Panc1 (cell line): ENCODE results near the gene AVEN. TPM values are rescaled to one million over a fixed set of nuclear protein-coding genes. Genes with fewer than 3 reads are reported as not detected.

Experiments used
- ATAC-seq: fragments of 200-7000 bp; cut with Tn5 transposase; 2 replicates; pipeline ENCODE4 v1.9.1; 2020; ENCODE audit warnings: mild to moderate bottlenecking, moderate library complexity
- BruUV-seq: library from RNA; stranded (reverse); fragments of 400-500 nt; replicated peaks from 2 replicates; lab custom pipeline; 2021; lab: Mats Ljungman, UMichigan
- CTCF ChIA-PET: fragments of 300-600 bp; sonication (Branson Sonifier 250); formaldehyde crosslinking; loops from one replicate; lab custom pipeline; 2022; ENCODE audit warnings: antibody characterized with exemption; lab: Charles Lee
- POLR2A ChIA-PET: fragments of 300-600 bp; sonication (Branson Sonifier 250); formaldehyde crosslinking; loops from one replicate; lab custom pipeline; 2022; ENCODE audit warnings: antibody characterized with exemption; lab: Charles Lee
- DNase-seq: peaks from one replicate; pipeline ENCODE4 v3.0.0-alpha.2; 2010; ENCODE audit warnings: low read depth, low spot score
- H3K27ac ChIP-seq: 2 replicates; pipeline ENCODE4 v1.5.1; 2011; ENCODE audit warnings: mild to moderate bottlenecking, low read length, inconsistent platforms
- H3K27me3 ChIP-seq: fragments of 200-500 bp; sonication (Bioruptor generic); 2 replicates; pipeline ENCODE4 v1.6.0; 2014; ENCODE audit warnings: low read length, inconsistent platforms; ENCODE audit not compliant: control insufficient read depth, insufficient read depth
- H3K36me3 ChIP-seq: fragments of 200-500 bp; sonication (Bioruptor generic); 2 replicates; pipeline ENCODE4 v1.5.1; 2014; ENCODE audit warnings: inconsistent platforms, mild to moderate bottlenecking, low read length, moderate library complexity; ENCODE audit not compliant: control insufficient read depth, insufficient read depth
- H3K4me1 ChIP-seq: 2 replicates; pipeline ENCODE4 v1.5.1; 2011; ENCODE audit warnings: inconsistent platforms, mild to moderate bottlenecking, low read length, moderate library complexity; ENCODE audit not compliant: control insufficient read depth, insufficient read depth
- H3K4me3 ChIP-seq, 2 experiments: 2 replicates each; pipeline ENCODE4 v1.5.1; 2011 to 2012; ENCODE audit warnings: low read depth in 2 of 2, low read length in 2 of 2, mild to moderate bottlenecking in 2 of 2, inconsistent platforms in 1 of 2, moderate library complexity in 1 of 2
- H3K9me3 ChIP-seq: fragments of 200-500 bp; sonication (Bioruptor generic); 2 replicates; pipeline ENCODE4 v1.5.1; 2014; ENCODE audit warnings: low read depth, mild to moderate bottlenecking, inconsistent platforms, low read length, moderate library complexity; ENCODE audit not compliant: control insufficient read depth, insufficient read depth
- POLR2AphosphoS5 ChIP-seq: IDR thresholded peaks from 2 replicates; pipeline ENCODE4 v1.6.1; 2012; ENCODE audit warnings: mild to moderate bottlenecking, low read depth, low read length, moderate library complexity
- REST ChIP-seq, 2 experiments: IDR thresholded peaks; 2 replicates each; pipeline ENCODE4 v1.6.1; 2011 to 2012; ENCODE audit warnings: low read depth in 2 of 2, control low read depth in 1 of 2, low read length in 1 of 2, mild to moderate bottlenecking in 1 of 2, moderate library complexity in 1 of 2; ENCODE audit not compliant: insufficient read depth in 1 of 2
- SIN3A ChIP-seq: IDR thresholded peaks from 2 replicates; pipeline ENCODE4 v1.6.1; 2012; ENCODE audit warnings: low read depth, mild to moderate bottlenecking, low read length, moderate library complexity, borderline replicate concordance; ENCODE audit not compliant: insufficient read depth
- TCF7L2 ChIP-seq: IDR thresholded peaks from 2 replicates; pipeline ENCODE4 v1.6.1; 2011; ENCODE audit warnings: mild to moderate bottlenecking, low read depth, low read length, inconsistent platforms
- in situ Hi-C: cut with HindIII; loops from 2 replicates; pipeline ENCODE4 v1.10.0; 2016; ENCODE audit warnings: low sequenced_read_pairs, low pct_unique_long_range_greater_than_20kb
- intact Hi-C: fragments of 100-400 bp; cut with micrococcal nuclease; formaldehyde crosslinking; loops from one replicate; pipeline ENCODE4 v1.10.0; 2022; ENCODE audit not compliant: unreplicated experiment
- total RNA-seq: library from RNA; stranded (reverse); gene quantifications from one replicate; pipeline ENCODE4 v1.2.1, GENCODE V29; 2021; ENCODE audit not compliant: unreplicated experiment
- TF ChIP-seq, protein P1 (sequence below): fragments of 450-650 bp; IDR thresholded peaks from 2 replicates; pipeline ENCODE4 v1.5.1; 2017; ENCODE audit warnings: mild to moderate bottlenecking

The AVEN gene
- total RNA-seq, 1 experiment from 2014 or later = 18.4 TPM

DNA sequence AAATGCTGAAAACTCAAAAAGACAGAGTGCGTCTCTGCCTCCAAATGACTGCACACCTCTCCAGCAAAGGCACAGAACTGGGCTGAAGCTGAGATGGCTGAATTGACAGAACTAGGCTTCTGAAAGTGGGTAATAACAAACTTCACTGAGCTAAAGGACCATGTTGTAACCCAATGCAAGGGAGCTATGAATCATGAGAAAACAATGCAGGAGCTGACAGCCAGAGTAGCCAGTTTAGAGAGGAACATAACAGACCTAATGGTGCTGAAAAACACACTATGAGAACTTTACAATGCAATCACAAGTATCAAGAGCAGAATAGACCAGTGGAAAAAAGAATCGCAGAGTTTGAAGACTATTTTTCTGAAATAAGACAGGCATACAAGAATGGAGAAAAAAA is 10.1 kb upstream of the AVEN start:
- H3K27me3 ChIP-seq = no peaks in the 10 kb centered on the region
- no peak for DNase-seq
- H3K36me3 ChIP-seq = no peaks in the 10 kb centered on the region
- ChIA-PET CTCF (no interaction called here), POLR2A (no interaction called here)
- ATAC-seq = no peak
- BruUV-seq = no TSS peak
- no peaks in the 10 kb centered on the region for H3K9me3 ChIP-seq
- in situ Hi-C loops = no loop called here
- H3K4me1 ChIP-seq = no peaks in the 10 kb centered on the region
- intact Hi-C loops = no loop called here
- H3K4me3 ChIP-seq = no peak overlapping the region
- TF ChIP-seq SIN3A = no peak
- TF ChIP-seq, protein P1, sequence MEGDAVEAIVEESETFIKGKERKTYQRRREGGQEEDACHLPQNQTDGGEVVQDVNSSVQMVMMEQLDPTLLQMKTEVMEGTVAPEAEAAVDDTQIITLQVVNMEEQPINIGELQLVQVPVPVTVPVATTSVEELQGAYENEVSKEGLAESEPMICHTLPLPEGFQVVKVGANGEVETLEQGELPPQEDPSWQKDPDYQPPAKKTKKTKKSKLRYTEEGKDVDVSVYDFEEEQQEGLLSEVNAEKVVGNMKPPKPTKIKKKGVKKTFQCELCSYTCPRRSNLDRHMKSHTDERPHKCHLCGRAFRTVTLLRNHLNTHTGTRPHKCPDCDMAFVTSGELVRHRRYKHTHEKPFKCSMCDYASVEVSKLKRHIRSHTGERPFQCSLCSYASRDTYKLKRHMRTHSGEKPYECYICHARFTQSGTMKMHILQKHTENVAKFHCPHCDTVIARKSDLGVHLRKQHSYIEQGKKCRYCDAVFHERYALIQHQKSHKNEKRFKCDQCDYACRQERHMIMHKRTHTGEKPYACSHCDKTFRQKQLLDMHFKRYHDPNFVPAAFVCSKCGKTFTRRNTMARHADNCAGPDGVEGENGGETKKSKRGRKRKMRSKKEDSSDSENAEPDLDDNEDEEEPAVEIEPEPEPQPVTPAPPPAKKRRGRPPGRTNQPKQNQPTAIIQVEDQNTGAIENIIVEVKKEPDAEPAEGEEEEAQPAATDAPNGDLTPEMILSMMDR = no peak
- no peak for TF ChIP-seq TCF7L2
- TF ChIP-seq POLR2AphosphoS5 = no peak
- no peak for TF ChIP-seq REST (IDR thresholded peaks at IDR 0.05; ENCODE audit: insufficient read depth in 1 of 2, low read depth in 2 of 2, low read length in 1 of 2)
- no peak overlapping the region for H3K27ac ChIP-seq

DNA sequence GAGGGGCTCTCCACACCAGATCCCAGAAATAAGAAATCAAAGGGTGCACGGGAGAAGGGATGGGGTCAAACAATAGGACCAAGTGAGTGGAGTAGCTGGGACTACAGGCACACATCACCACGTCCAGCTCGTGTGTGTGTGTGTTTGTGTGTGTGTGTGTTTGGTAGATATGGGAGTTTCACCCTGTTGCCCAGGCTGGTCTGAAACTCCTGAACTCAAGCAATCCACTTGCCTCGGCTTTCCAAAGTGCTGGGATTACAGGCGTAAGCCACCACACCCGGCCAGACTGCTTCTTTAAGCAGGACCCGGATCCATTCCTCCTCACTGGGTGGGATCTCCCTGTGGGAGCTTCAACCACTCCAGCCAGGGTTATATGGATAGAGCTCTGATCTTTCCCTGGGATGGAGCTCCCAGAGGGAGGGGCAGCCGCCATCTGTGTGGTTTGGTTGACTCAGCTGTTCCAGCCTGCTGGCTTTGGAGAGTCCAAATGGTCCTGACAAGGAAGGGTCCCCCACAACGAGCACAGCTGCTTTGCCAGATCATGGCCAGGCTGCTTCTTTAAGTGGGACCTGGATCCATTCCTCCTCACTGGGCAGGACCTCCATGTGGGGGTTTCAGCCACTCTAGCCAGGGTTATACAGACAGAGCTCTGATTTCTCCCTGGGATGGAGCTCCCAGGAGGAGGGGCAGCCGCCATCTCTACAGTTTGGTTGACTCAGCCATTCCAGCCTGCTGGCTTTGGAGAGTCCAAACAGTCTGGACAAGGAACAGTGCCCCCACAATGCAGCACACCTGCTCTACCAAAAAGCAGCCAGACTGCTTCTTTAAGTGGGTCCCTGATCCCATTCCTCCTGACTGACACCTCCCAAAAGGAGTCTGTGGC is 9.1 kb upstream of the AVEN start:
- TF ChIP-seq, protein P1 = no peak
- TF ChIP-seq POLR2AphosphoS5 (no peak), SIN3A (no peak), REST (IDR thresholded peaks at IDR 0.05; ENCODE audit: insufficient read depth in 1 of 2, low read depth in 2 of 2, low read length in 1 of 2) (no peak), TCF7L2 (no peak)
- H3K27ac ChIP-seq = no peak overlapping the region
- intact Hi-C loops (no loop called here), in situ Hi-C loops (no loop called here)
- no TSS peak for BruUV-seq
- H3K27me3 ChIP-seq = no peaks in the 10 kb centered on the region
- no peak overlapping the region for H3K4me3 ChIP-seq
- ChIA-PET CTCF (no interaction called here), POLR2A (no interaction called here)
- ATAC-seq (no peak), DNase-seq (no peak)
- no peaks in the 10 kb centered on the region for H3K36me3 ChIP-seq
- no peaks in the 10 kb centered on the region for H3K9me3 ChIP-seq
- H3K4me1 ChIP-seq = no peaks in the 10 kb centered on the region
